BE2C (cell line): ENCODE measurements around the gene SERHL2.
A peak's percentile ranks its signal among the peaks of the same experiment; 100 is the strongest.

ENCODE experiments used
- DNase-seq: peaks from one replicate; pipeline ENCODE4 v3.0.0-alpha.2; 2020
- H3K27me3 ChIP-seq: fragments of 250-450 bp; sonication (Bioruptor Pico); 2 replicates; pipeline ENCODE4 v1.5.1; 2020; ENCODE audit warnings: mild to moderate bottlenecking
- H3K36me3 ChIP-seq: fragments of 250-450 bp; sonication (Bioruptor Pico); 2 replicates; pipeline ENCODE4 v1.5.1; 2020; ENCODE audit warnings: mild to moderate bottlenecking
- H3K4me1 ChIP-seq: fragments of 250-450 bp; sonication (Bioruptor Pico); 2 replicates; pipeline ENCODE4 v1.5.1; 2020
- H3K4me3 ChIP-seq: 2 replicates; pipeline ENCODE4 v1.5.1; 2011; ENCODE audit warnings: low read depth, low read length
- H3K9me3 ChIP-seq: fragments of 250-450 bp; sonication (Bioruptor Pico); 2 replicates; pipeline ENCODE4 v1.5.1; 2020
- CTCF ChIP-seq: IDR thresholded peaks from 2 replicates; pipeline ENCODE4 v1.5.1; 2012; ENCODE audit warnings: mild to moderate bottlenecking, low read depth, low read length

The SERHL2 gene

GRCh38 chr22:42620084-42620483 lies 66.3 kb downstream of the SERHL2 start:
- Histone ChIP-seq H3K9me3 (no peaks in the 10 kb centered on the region), H3K4me3 (no peak overlapping the region), H3K27me3 (no peaks in the 10 kb centered on the region), H3K4me1 (no peaks in the 10 kb centered on the region), H3K36me3 (peaks cover 4% of the 10 kb centered on the region)
- TF ChIP-seq CTCF = no peak
- DNase-seq = no peak

DNA sequence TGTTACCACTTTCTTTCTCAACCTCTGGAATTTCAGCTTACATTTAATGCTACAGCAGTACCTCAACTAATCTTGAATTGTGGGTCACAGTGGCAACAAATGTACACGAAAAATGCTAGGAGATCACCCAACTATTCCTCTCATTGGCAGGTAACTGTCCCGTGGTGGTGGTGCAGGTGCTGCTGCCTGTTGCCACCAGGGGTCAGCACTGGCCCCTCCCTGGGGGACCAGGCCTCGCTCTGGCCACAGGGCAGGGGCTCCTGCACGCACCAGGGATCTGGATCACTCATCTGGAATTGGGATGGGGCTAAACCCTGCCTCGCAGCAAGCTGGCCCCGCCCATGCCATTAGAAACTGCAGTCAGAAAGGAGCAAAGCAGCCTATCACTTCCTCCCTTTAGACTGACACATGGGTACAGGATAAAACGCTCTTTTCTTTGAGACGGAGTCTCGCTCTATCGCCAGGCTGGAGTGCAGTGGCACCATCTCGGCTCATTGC lies 67.8 kb downstream of the SERHL2 start:
- Histone ChIP-seq H3K4me3 (no peak overlapping the region), H3K27me3 (no peaks in the 10 kb centered on the region), H3K4me1 (no peaks in the 10 kb centered on the region), H3K36me3 (peaks cover 4% of the 10 kb centered on the region), H3K9me3 (no peaks in the 10 kb centered on the region)
- TF ChIP-seq CTCF = peak; percentile 99
- DNase-seq = peak; percentile 92

DNA sequence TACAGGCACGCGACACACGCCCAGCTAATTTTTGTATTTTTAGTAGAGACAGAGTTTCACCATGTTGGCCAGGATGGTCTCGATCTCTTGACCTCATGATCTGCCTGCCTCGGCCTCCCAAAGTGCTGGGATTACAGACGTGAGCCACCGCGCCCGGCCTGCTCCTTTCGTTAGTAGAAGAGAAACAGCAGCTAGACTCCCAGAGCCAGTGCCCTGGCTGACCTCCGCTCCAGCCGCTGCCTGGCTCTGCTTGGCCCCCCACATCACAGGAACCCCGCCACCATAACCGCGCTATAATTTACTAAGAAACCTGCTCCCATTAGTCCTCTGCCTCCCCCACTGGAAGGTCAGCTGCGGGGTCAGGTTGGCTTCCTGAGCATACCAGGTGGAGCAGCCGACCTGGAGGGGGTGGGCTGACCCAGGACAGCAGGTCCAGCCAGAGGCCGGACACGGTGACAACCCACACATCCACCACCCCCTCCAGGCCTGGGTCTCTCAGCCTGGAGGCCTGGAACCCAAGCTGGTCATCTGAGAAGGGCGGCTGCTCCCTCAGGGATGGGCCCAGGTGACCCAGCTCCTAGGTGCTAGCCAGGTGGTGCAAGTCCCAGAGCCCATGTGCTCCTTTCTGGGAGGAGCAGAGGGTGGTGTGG lies 68.4 kb downstream of the SERHL2 start:
- Histone ChIP-seq H3K36me3 (peaks cover 6% of the 10 kb centered on the region), H3K4me3 (no peak overlapping the region), H3K4me1 (no peaks in the 10 kb centered on the region), H3K27me3 (no peaks in the 10 kb centered on the region), H3K9me3 (no peaks in the 10 kb centered on the region)
- no peak for DNase-seq
- TF ChIP-seq CTCF = no peak

GRCh38 chr22:42623301-42623751 lies 69.6 kb downstream of the SERHL2 start:
- TF ChIP-seq CTCF = no peak
- no peak overlapping the region for H3K4me3 ChIP-seq
- no peaks in the 10 kb centered on the region for H3K9me3 ChIP-seq
- no peaks in the 10 kb centered on the region for H3K27me3 ChIP-seq
- no peak for DNase-seq
- H3K36me3 ChIP-seq = peaks cover 17% of the 10 kb centered on the region
- H3K4me1 ChIP-seq = no peaks in the 10 kb centered on the region
